KMS-11 (cell line): ENCODE measurements around the gene ZFR.
A peak's percentile ranks its signal among the peaks of the same experiment; 100 is the strongest.

Source experiments
- H2AFZ ChIP-seq: fragments of 200-600 bp; sonication (generic); 2 replicates; pipeline ENCODE4 v1.6.1; 2016; ENCODE audit warnings: antibody characterized with exemption, mixed run types, low read depth
- H3K27ac ChIP-seq: fragments of 200-600 bp; sonication (generic); 2 replicates; pipeline ENCODE4 v1.6.1; 2016; ENCODE audit warnings: mild to moderate bottlenecking, mixed run types
- H3K27me3 ChIP-seq: fragments of 200-600 bp; sonication (generic); 2 replicates; pipeline ENCODE4 v1.6.1; 2017; ENCODE audit warnings: mild to moderate bottlenecking, low read depth, mixed run types, moderate library complexity; ENCODE audit not compliant: insufficient read depth
- H3K36me3 ChIP-seq: fragments of 200-600 bp; sonication (generic); 2 replicates; pipeline ENCODE4 v1.6.1; 2017; ENCODE audit warnings: mild to moderate bottlenecking, mixed run types; ENCODE audit not compliant: insufficient read depth
- H3K4me1 ChIP-seq: fragments of 200-600 bp; sonication (generic); 2 replicates; pipeline ENCODE4 v1.6.1; 2016; ENCODE audit warnings: mild to moderate bottlenecking, low read depth, mixed run types; ENCODE audit not compliant: poor library complexity, severe bottlenecking
- H3K4me2 ChIP-seq: fragments of 200-600 bp; sonication (generic); 2 replicates; pipeline ENCODE4 v1.7.0; 2016; ENCODE audit warnings: mild to moderate bottlenecking, mixed run types
- H3K4me3 ChIP-seq: fragments of 200-600 bp; sonication (generic); IDR thresholded peaks from 2 replicates; pipeline ENCODE4 v1.6.1; 2017; ENCODE audit warnings: low read depth, low read length, mixed read lengths; ENCODE audit not compliant: insufficient read depth
- H3K79me2 ChIP-seq: fragments of 200-600 bp; sonication (generic); 2 replicates; pipeline ENCODE4 v1.6.1; 2016; ENCODE audit warnings: low read depth, mixed run types; ENCODE audit not compliant: insufficient read depth
- H3K9ac ChIP-seq: fragments of 200-600 bp; sonication (generic); 2 replicates; pipeline ENCODE4 v1.6.1; 2016; ENCODE audit warnings: mild to moderate bottlenecking, mixed run types
- H4K20me1 ChIP-seq: fragments of 200-600 bp; sonication (generic); 2 replicates; pipeline ENCODE4 v1.6.1; 2016; ENCODE audit warnings: mild to moderate bottlenecking, mixed run types; ENCODE audit not compliant: insufficient read depth
- TF ChIP-seq, protein P1 (sequence below): fragments of 200-600 bp; sonication (generic); conservative IDR thresholded peaks from 2 replicates; pipeline ENCODE4 v1.6.1; 2017; ENCODE audit warnings: low read depth, mild to moderate bottlenecking, antibody characterized with exemption, low read length, moderate library complexity, mixed read lengths

The ZFR gene

DNA sequence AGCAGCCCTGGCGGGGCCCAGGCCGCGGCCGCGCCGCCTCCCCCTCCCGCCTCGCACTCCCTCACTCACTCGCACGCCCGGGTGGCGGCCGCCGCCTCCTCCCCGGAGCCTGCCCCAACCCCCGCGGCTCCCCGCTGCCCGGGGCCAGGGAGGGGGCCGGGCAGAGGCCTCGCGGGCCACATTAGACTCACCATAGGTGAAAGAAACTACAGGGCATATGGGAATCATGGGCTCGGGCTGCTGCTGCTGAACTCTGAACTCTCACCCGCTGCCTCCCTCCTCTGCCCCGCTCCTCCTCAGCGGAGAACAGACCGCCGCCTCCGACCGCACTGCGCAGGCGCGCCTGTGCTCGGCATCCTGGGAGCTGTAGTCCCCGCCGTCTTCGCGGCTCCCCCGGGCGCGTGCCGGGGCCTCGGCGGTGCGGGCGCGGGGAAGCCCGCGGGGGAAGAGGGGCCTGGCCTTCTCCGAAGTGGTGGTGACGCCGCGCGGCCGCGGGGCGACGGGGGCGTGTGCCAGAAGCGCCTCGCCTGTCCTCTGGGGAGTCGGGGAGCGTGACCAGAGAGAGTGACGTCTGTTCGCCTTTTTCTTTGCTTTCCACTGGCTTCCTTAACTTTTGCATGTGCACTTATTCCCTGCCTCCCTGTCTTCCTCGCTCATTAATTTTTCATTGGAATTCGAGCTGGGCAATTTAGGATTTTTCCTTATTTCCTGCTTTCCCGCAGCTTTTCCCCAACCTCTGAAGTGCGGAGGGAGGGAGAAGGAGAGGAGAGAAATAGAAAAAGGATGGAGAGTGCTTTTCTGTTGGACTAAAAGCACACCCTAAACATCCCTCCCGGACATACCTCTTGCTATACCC is at the start of gene ZFR:
Gene ZFR (minus strand): TSS at position 310 of the 856 bp plus-strand sequence. CDS start 82 bp downstream, at position 228.
- 0 out of 2 replicates have a peak, but pooled peaks cover 3% of the 10 kb centered on the region for H3K36me3 ChIP-seq
- no peaks in the 10 kb centered on the region; the same call in 1 of the 2 replicates for H3K27me3 ChIP-seq
- no peaks in the 10 kb centered on the region; the same call in 1 of the 2 replicates for H4K20me1 ChIP-seq
- H3K4me1 ChIP-seq: peaks cover 37% of the 10 kb centered on the region
- H3K79me2 ChIP-seq: peaks cover 41% of the 10 kb centered on the region
- TF ChIP-seq, protein P1, sequence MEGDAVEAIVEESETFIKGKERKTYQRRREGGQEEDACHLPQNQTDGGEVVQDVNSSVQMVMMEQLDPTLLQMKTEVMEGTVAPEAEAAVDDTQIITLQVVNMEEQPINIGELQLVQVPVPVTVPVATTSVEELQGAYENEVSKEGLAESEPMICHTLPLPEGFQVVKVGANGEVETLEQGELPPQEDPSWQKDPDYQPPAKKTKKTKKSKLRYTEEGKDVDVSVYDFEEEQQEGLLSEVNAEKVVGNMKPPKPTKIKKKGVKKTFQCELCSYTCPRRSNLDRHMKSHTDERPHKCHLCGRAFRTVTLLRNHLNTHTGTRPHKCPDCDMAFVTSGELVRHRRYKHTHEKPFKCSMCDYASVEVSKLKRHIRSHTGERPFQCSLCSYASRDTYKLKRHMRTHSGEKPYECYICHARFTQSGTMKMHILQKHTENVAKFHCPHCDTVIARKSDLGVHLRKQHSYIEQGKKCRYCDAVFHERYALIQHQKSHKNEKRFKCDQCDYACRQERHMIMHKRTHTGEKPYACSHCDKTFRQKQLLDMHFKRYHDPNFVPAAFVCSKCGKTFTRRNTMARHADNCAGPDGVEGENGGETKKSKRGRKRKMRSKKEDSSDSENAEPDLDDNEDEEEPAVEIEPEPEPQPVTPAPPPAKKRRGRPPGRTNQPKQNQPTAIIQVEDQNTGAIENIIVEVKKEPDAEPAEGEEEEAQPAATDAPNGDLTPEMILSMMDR: no peak
- H3K4me3 ChIP-seq: no peak within 1 kb of the TSS
- H3K9ac ChIP-seq: peak within 1 kb of the TSS; percentile 89
- peak within 1 kb of the TSS; percentile 91 for H3K4me2 ChIP-seq
- peak within 1 kb of the TSS; percentile 80 for H3K27ac ChIP-seq
- H2AFZ ChIP-seq: peak within 1 kb of the TSS; percentile 70

DNA sequence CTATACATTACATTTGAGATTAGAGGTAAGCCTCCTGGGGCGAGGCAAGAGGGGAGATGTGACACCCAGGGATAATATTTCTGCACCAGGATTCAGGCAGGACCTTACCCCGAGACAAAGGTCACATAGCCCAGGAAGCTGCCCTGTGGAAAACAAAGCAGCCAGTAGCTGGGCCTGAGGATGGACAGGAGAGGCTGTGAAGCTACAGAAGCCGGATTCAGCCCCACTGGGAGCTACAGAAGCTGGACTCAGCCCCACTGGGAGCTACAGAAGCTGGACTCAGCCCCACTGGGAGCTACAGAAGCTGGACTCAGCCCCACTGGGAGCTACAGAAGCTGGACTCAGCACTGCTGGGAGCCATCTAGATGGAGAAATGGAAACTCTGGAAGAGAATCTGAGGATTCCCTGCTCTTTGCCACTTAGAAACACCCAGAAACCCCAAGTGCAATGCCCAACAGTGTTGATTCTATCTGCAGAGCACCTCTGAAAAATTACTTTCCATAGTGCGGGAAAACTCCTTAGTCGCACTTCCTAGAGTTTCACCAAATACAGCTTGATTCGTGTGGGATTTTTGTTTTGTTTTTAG is 46.5 kb upstream of the ZFR start:
- Histone ChIP-seq H2AFZ (no peak overlapping the region), H3K4me3 (no peak overlapping the region), H3K4me2 (no peak overlapping the region), H3K36me3 (no peaks in the 10 kb centered on the region), H3K4me1 (peaks cover 21% of the 10 kb centered on the region), H4K20me1 (no peaks in the 10 kb centered on the region), H3K79me2 (no peaks in the 10 kb centered on the region), H3K27ac (no peak overlapping the region), H3K9ac (no peak overlapping the region), H3K27me3 (no peaks in the 10 kb centered on the region)
- TF ChIP-seq, protein P1: no peak

DNA sequence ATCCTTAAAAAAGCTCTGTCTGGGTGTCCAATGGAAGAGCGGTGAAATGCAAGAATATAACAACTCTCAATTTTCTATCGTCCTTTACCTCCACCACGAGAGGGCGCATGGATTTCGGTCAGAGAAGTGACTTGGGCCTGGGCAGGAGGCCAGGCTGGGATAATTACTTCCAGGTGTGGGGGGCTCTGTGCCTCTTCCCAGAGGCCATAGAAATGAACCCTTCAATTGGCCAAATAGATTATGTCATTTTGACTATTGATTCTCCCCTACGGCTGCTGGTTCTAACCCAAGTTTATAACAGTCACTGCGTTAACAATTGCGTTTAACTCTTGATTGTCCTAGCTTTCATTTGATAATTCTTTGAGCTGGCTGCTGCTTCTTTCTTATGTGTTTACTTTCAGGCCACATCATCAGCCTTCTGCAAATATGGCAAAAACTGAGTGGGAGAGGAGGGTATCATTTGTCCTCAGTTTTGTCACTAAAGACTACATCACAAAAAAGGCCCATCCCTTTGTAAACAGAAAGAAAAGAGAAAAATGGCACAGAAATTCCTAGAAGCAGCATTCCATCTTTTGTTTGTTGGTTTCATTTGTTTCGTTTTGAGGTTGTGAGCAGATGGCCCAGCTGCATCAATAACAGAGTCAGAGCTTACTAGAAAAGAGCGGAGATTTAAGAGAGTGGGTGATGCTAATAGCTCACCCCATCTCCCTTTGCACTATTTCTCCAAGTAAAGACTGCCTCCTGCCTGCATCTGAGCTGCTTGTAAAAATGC is 45.4 kb upstream of the ZFR start:
- Histone ChIP-seq H3K36me3 (no peaks in the 10 kb centered on the region), H3K4me1 (peaks cover 21% of the 10 kb centered on the region), H3K27me3 (no peaks in the 10 kb centered on the region), H3K27ac (no peak overlapping the region; the same call in 1 of the 2 replicates), H3K9ac (no peak overlapping the region), H3K4me3 (no peak overlapping the region), H4K20me1 (no peaks in the 10 kb centered on the region), H3K4me2 (peak overlapping the region; percentile 37), H3K79me2 (no peaks in the 10 kb centered on the region), H2AFZ (no peak overlapping the region)
- TF ChIP-seq, protein P1: peak; percentile 91

DNA sequence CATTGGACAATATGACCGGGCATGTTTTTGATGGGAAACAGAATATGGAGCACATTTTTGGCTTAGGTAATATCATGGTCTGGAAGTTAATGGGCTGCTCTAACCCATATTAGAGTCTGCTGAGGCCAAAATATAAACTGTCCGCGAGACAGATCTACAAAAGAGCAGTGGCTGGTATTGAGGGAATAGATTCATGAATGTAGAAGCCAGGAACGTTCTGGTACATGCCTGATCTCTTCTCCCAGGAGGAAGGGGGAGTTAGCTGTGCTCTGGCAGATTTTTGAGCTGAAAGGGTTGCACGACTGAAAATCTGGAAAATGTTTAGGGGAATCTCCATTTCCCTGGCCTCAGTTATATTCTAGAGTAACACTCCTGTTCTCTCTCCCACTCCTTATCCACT is 42.9 kb upstream of the ZFR start:
- Histone ChIP-seq H3K4me2 (no peak overlapping the region), H3K4me1 (peaks cover 21% of the 10 kb centered on the region), H3K4me3 (no peak overlapping the region), H3K36me3 (no peaks in the 10 kb centered on the region), H2AFZ (no peak overlapping the region), H3K9ac (no peak overlapping the region), H3K27me3 (no peaks in the 10 kb centered on the region), H4K20me1 (no peaks in the 10 kb centered on the region), H3K79me2 (no peaks in the 10 kb centered on the region), H3K27ac (no peak overlapping the region)
- TF ChIP-seq, protein P1: no peak
